K562 (cell line): ENCODE results near the gene RORC. TPM values are rescaled to one million over a fixed set of nuclear protein-coding genes. Genes with fewer than 3 reads are reported as not detected.

ENCODE experiments used
- ATAC-seq: fragments of 200-7000 bp; cut with Tn5 transposase; 3 replicates; pipeline ENCODE4 v1.9.1; 2020; ENCODE audit warnings: moderate library complexity
- BruUV-seq: library from RNA; stranded (reverse); fragments of 400-500 nt; replicated peaks from 2 replicates; lab custom pipeline; 2021; lab: Mats Ljungman, UMichigan
- CTCF ChIA-PET: fragments of 300-600 bp; formaldehyde crosslinking; extraction: SDS; loops from one replicate; lab custom pipeline; 2021; ENCODE audit warnings: low intra/inter-chr PET ratio; lab: Yijun Ruan, JAX
- POLR2A ChIA-PET: fragments of 300-600, 350-650 bp; sonication (Branson Sonifier 250); formaldehyde crosslinking; extraction: SDS; loops from one replicate; lab custom pipeline; 2021; ENCODE audit warnings: antibody characterized with exemption, inconsistent platforms; lab: Yijun Ruan, JAX
- DNase-seq, 4 experiments: peaks; one replicate each; pipeline versions ENCODE4 v3.0.0 to v3.0.0-alpha.2; 2011 to 2018; ENCODE audit warnings: low spot score in 3 of 4, mixed read lengths in 3 of 4; ENCODE audit errors: extremely low read depth in 1 of 4
- FAIRE-seq: peaks from 2 replicates; lab custom pipeline; 2011; peaks lifted over from hg19 to GRCh38; lab: Jason Lieb, UNC
- H2AFZ ChIP-seq: 2 replicates; pipeline ENCODE4 v1.6.0; 2011; ENCODE audit warnings: low read depth, low read length, control low read depth, inconsistent platforms
- H3K27ac ChIP-seq: fragments of 200-600 bp; 3 replicates; pipeline ENCODE4 v1.8.0; 2011; ENCODE audit warnings: low read depth, mild to moderate bottlenecking, control low read depth, inconsistent platforms, low read length, moderate library complexity, mixed read lengths; ENCODE audit errors: extremely low read depth
- H3K27me3 ChIP-seq, 2 experiments: fragments of 300-600 bp in 1 of 2; 2 replicates in 1 of 2; 3 replicates in 1 of 2; pipeline versions ENCODE4 v1.6.0 to v1.8.0; 2011; ENCODE audit warnings: inconsistent platforms in 2 of 2, low read length in 2 of 2, mild to moderate bottlenecking in 1 of 2, mixed read lengths in 1 of 2, moderate library complexity in 1 of 2; ENCODE audit not compliant: control insufficient read depth in 2 of 2, insufficient read depth in 2 of 2
- H3K36me3 ChIP-seq: fragments of 300-600 bp; 3 replicates; pipeline ENCODE4 v1.8.0; 2011; ENCODE audit warnings: mild to moderate bottlenecking, low read length, inconsistent platforms; ENCODE audit not compliant: control insufficient read depth, insufficient read depth
- H3K4me1 ChIP-seq, 2 experiments: fragments of 200-600 bp in 1 of 2; replicated peaks in 1 of 2; 2 replicates in 1 of 2; 3 replicates in 1 of 2; pipeline versions ENCODE4 v1.5.1 to v1.8.0; 2011; ENCODE audit warnings: inconsistent platforms in 2 of 2, low read length in 2 of 2, mild to moderate bottlenecking in 1 of 2, mixed read lengths in 1 of 2, moderate library complexity in 1 of 2; ENCODE audit not compliant: control insufficient read depth in 2 of 2, insufficient read depth in 2 of 2
- H3K4me2 ChIP-seq: 2 replicates; pipeline ENCODE4 v1.6.1; 2011; ENCODE audit warnings: low read length, control low read depth, inconsistent platforms, mixed read lengths; ENCODE audit not compliant: insufficient read depth
- H3K4me3 ChIP-seq: fragments of 200-600 bp; sonication (generic), shearing (Covaris generic); 2 replicates; pipeline ENCODE4 v1.5.1; 2016; ENCODE audit warnings: control low read depth, inconsistent platforms
- H3K79me2 ChIP-seq: fragments of 200-600 bp; 3 replicates; pipeline ENCODE4 v1.8.0; 2011; ENCODE audit warnings: low read length, inconsistent platforms; ENCODE audit not compliant: control insufficient read depth, insufficient read depth
- H3K9ac ChIP-seq, 2 experiments: 2 replicates each; pipeline versions ENCODE4 v1.6.0 to v1.6.1; 2011; ENCODE audit warnings: low read depth in 2 of 2, low read length in 2 of 2, control low read depth in 1 of 2, inconsistent platforms in 1 of 2, mild to moderate bottlenecking in 1 of 2, mixed read lengths in 1 of 2; ENCODE audit not compliant: insufficient read depth in 1 of 2
- H3K9me1 ChIP-seq: one replicate; pipeline ENCODE4 v1.6.0; 2011; ENCODE audit warnings: inconsistent platforms, mild to moderate bottlenecking, low read length, moderate library complexity; ENCODE audit not compliant: control insufficient read depth, insufficient read depth
- H3K9me3 ChIP-seq: replicated peaks from 2 replicates; pipeline ENCODE4 v1.5.1; 2011; ENCODE audit warnings: low read depth, low read length, inconsistent platforms; ENCODE audit not compliant: control insufficient read depth, insufficient read depth
- H4K20me1 ChIP-seq: replicated peaks from 2 replicates; pipeline ENCODE4 v1.6.1; 2011; ENCODE audit warnings: low read length, inconsistent platforms, mixed read lengths; ENCODE audit not compliant: control insufficient read depth, insufficient read depth
- KDM4B ChIP-seq, 2 experiments: fragments of 450-650 bp in 1 of 2; sonication (generic) in 1 of 2; IDR thresholded peaks; 2 replicates each; pipeline ENCODE4 v1.6.1; 2016 to 2017; ENCODE audit warnings: borderline replicate concordance in 2 of 2, antibody characterized with exemption in 1 of 2, low read depth in 1 of 2, mild to moderate bottlenecking in 1 of 2
- OTX1 ChIP-seq: fragments of 450-650 bp; formaldehyde crosslinking; IDR thresholded peaks from 2 replicates; pipeline ENCODE4 v1.4.0; 2022; ENCODE audit warnings: mild to moderate bottlenecking
- RAD51 ChIP-seq: fragments of 450-650 bp; IDR thresholded peaks from 2 replicates; pipeline ENCODE4 v1.7.1; 2016; ENCODE audit warnings: low read depth, mild to moderate bottlenecking, borderline replicate concordance
- SPI1 ChIP-seq: IDR thresholded peaks from 2 replicates; pipeline ENCODE4 v1.6.1; 2011; ENCODE audit warnings: low read depth, low read length, control low read depth, borderline replicate concordance
- WGBS: fragments of 100-300 bp; shearing (Covaris generic); methylation state at CpG from one replicate; pipeline ENCODE4 v1.1.6; 2016; ENCODE audit warnings: low coverage, mixed read lengths; ENCODE audit not compliant: insufficient coverage; ENCODE audit errors: missing lambda C conversion rate; 5-methylcytosine and 5-hydroxymethylcytosine counted together
- in situ Hi-C: fragments of 300-500 bp; cut with MboI; formaldehyde crosslinking; loops from 4 replicates; pipeline ENCODE4 v1.15.0; 2018; ENCODE audit warnings: inconsistent platforms, mixed read lengths
- intact Hi-C: fragments of 100-400 bp; cut with micrococcal nuclease; formaldehyde crosslinking; loops from 2 replicates; pipeline ENCODE4 v1.14.2; 2022
- polyA plus RNA-seq, 8 experiments: library from polyadenylated mRNA; depleted of rRNA in 4 of 8; stranded (reverse) in 5 of 8; unstranded in 3 of 8; fragments of >200 nt; fragmentation: Nextera tagmentation in 2 of 8; fragmentation: Illumina TruSeq in 1 of 8; extraction: Ambion mirVana in 2 of 8; extraction: Trizol in 1 of 8; gene quantifications; 2 replicates each; pipeline versions ENCODE4 v1.2.1 to v1.2.3, GENCODE V29; 2011 to 2014; ENCODE audit warnings: inconsistent platforms in 1 of 8, missing spikeins in 1 of 8
- total RNA-seq, 7 experiments: library from RNA; depleted of rRNA in 6 of 7; stranded (reverse); fragments of >200 nt in 6 of 7; fragmentation: Illumina TruSeq in 2 of 7; extraction: Trizol in 2 of 7; gene quantifications; 2 replicates each; pipeline versions ENCODE4 v1.2.1 to v1.2.3, GENCODE V29; 2011 to 2021; ENCODE audit warnings: low replicate concordance in 1 of 7

The RORC gene
- total and polyA plus RNA-seq, 9 of the 15 experiments (the other 6 are each of a cell fraction or from before 2014, with no cell fraction given) = not detected

DNA sequence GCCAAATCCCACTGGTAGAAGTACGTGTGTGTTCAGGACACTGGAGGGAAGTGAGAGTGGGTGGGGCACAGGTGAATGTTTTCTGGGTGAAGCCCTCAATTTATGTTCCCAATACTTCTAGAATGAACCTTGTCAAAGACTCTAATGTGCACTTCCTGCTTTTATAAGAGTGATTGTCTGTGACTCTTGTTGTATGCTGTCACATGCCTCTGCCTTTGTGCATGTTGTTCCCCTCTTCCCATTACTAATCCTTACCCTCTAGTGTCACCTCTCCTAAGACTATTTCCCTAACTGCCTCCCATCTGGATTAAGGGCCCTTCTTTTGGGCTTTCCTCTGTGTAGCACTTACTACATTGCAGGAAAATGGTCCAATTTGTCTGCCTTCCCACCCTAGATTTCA lies 23.8 kb downstream of the RORC start:
- no peaks in the 10 kb centered on the region for H3K79me2 ChIP-seq
- ATAC-seq (no peak), DNase-seq (no peak), FAIRE-seq (no peak)
- no peaks in the 10 kb centered on the region for H3K9me3 ChIP-seq
- no TSS peak for BruUV-seq
- H3K27ac ChIP-seq = no peak overlapping the region
- 0% methylated on average over 1 of the region's 1 CpG for WGBS
- H3K27me3 ChIP-seq = peaks cover 51 to 72% of the 10 kb centered on the region in 2 experiments
- no peaks in the 10 kb centered on the region for H3K9me1 ChIP-seq
- no peaks in the 10 kb centered on the region; the same call in 1 of the 2 replicates for H4K20me1 ChIP-seq
- no peaks in the 10 kb centered on the region for H3K4me1 ChIP-seq
- no peak for TF ChIP-seq RAD51
- TF ChIP-seq SPI1 = peak; percentile 18; the same call in 1 of the 2 replicates
- in situ Hi-C loops (no loop called here), intact Hi-C loops (no loop called here)
- H3K36me3 ChIP-seq = no peaks in the 10 kb centered on the region
- no peak overlapping the region for H2AFZ ChIP-seq
- POLR2A ChIA-PET = interaction anchor here (1.1 to 1.6 kb wide), 2 partner anchors 12 to 45 kb away, joined by 3 to 4 read pairs; partner anchors contain the start of gene MRPL9
- no peak overlapping the region for H3K4me2 ChIP-seq
- CTCF ChIA-PET = no interaction called here
- no peak overlapping the region for H3K9ac ChIP-seq
- H3K4me3 ChIP-seq = no peak overlapping the region

- peaks cover 3% of the 10 kb centered on the region; the same call in 1 of the 2 replicates for H4K20me1 ChIP-seq
- H2AFZ ChIP-seq = no peak overlapping the region
- H3K4me1 ChIP-seq = no peaks in the 10 kb centered on the region
- DNase-seq (no peak), FAIRE-seq (no peak), ATAC-seq (no peak)
- no peak overlapping the region for H3K27ac ChIP-seq
- H3K36me3 ChIP-seq = no peaks in the 10 kb centered on the region
- H3K27me3 ChIP-seq = peaks cover 51 to 76% of the 10 kb centered on the region in 2 experiments
- TF ChIP-seq KDM4B (IDR thresholded peaks at IDR 0.05; ENCODE audit: borderline replicate concordance in 2 of 2, low read depth in 1 of 2) (no peak), OTX1 (CRISPR knock-in tag) (no peak)
- no peak overlapping the region for H3K4me2 ChIP-seq
- ChIA-PET POLR2A (interaction anchor here (1.0 to 1.6 kb wide), 3 partner anchors 12 to 44 kb away, joined by 3 to 4 read pairs (median 3); partner anchors contain the start of gene MRPL9), CTCF (no interaction called here)
- BruUV-seq = no TSS peak
- no peak overlapping the region for H3K4me3 ChIP-seq
- in situ Hi-C loops (no loop called here), intact Hi-C loops (no loop called here)
- no peak overlapping the region for H3K9ac ChIP-seq
- H3K79me2 ChIP-seq = no peaks in the 10 kb centered on the region
- no peaks in the 10 kb centered on the region for H3K9me3 ChIP-seq
- no peaks in the 10 kb centered on the region for H3K9me1 ChIP-seq
- WGBS = 0% methylated on average over 5 of the region's 5 CpGs
These were observed 24.5 kb downstream of the RORC start for GRCh38 chr1:151807131-151807530.
